HEK293 (cell line): ENCODE data around the gene DNAJC22.

Source experiments
- CTCF ChIA-PET: fragments of 350-600 bp; formaldehyde crosslinking; extraction: SDS; loops from one replicate; lab custom pipeline; 2021; ENCODE audit warnings: antibody characterized with exemption; lab: Yijun Ruan, JAX
- POLR2A ChIA-PET: fragments of 300-600 bp; formaldehyde crosslinking; extraction: SDS; loops from one replicate; lab custom pipeline; 2020; ENCODE audit warnings: antibody characterized with exemption, inconsistent platforms; lab: Yijun Ruan, JAX
- H3K27ac ChIP-seq: fragments of 200-500 bp; sonication (Bioruptor generic); 2 replicates; pipeline ENCODE4 v1.5.1; 2014; ENCODE audit warnings: low read depth, low read length, control low read depth, inconsistent platforms; ENCODE audit errors: extremely low read depth
- H3K36me3 ChIP-seq, 2 experiments: fragments of 200-500 bp in 1 of 2; sonication (Bioruptor generic) in 1 of 2; 1 replicate in 1 of 2; 2 replicates in 1 of 2; pipeline ENCODE4 v1.5.1; 2014 to 2017; ENCODE audit warnings: inconsistent platforms in 2 of 2, low read length in 2 of 2; ENCODE audit not compliant: control insufficient read depth in 2 of 2, insufficient read depth in 1 of 2
- H3K4me1 ChIP-seq: fragments of 200-500 bp; sonication (Bioruptor generic); 2 replicates; pipeline ENCODE4 v1.5.1; 2014; ENCODE audit warnings: mild to moderate bottlenecking, low read length, inconsistent platforms; ENCODE audit not compliant: control insufficient read depth, insufficient read depth
- H3K4me3 ChIP-seq: 2 replicates; pipeline ENCODE4 v1.5.1; 2011; ENCODE audit warnings: low read depth, mild to moderate bottlenecking, control low read depth, low read length, moderate library complexity
- H3K9me3 ChIP-seq: fragments of 200-500 bp; sonication (Bioruptor generic); 2 replicates; pipeline ENCODE4 v1.5.1; 2014; ENCODE audit warnings: low read depth, low read length, inconsistent platforms; ENCODE audit not compliant: control insufficient read depth, insufficient read depth
- PRDM1 ChIP-seq: fragments of 450-650 bp; formaldehyde crosslinking; IDR thresholded peaks from 2 replicates; pipeline ENCODE4; 2016; ENCODE audit warnings: missing biosample characterization, missing genetic modification characterization
- ZBTB17 ChIP-seq: fragments of 450-650 bp; formaldehyde crosslinking; IDR thresholded peaks from 2 replicates; pipeline ENCODE4 v1.5.1; 2016; ENCODE audit warnings: missing biosample characterization, missing genetic modification characterization
- ZIC2 ChIP-seq: fragments of 450-650 bp; formaldehyde crosslinking; IDR thresholded peaks from 2 replicates; pipeline ENCODE4 v1.5.1; 2016; ENCODE audit warnings: missing biosample characterization, missing genetic modification characterization
- ZNF335 ChIP-seq: fragments of 450-650 bp; formaldehyde crosslinking; conservative IDR thresholded peaks from 2 replicates; pipeline ENCODE4 v1.5.1; 2016; ENCODE audit warnings: missing biosample characterization, missing genetic modification characterization
- ZNF560 ChIP-seq: fragments of 450-650 bp; formaldehyde crosslinking; IDR thresholded peaks from 2 replicates; pipeline ENCODE4 v1.5.1; 2017; ENCODE audit warnings: missing biosample characterization, missing genetic modification characterization, borderline replicate concordance
- ZNF600 ChIP-seq: fragments of 450-650 bp; formaldehyde crosslinking; IDR thresholded peaks from 2 replicates; pipeline ENCODE4 v1.5.1; 2016; ENCODE audit warnings: missing biosample characterization, missing genetic modification characterization
- ZNF660 ChIP-seq: fragments of 450-650 bp; IDR thresholded peaks from 2 replicates; pipeline ENCODE4 v1.5.1; 2018; ENCODE audit warnings: missing biosample characterization, mild to moderate bottlenecking, missing genetic modification characterization
- ZNF677 ChIP-seq: fragments of 450-650 bp; IDR thresholded peaks from 2 replicates; pipeline ENCODE4 v1.5.0; 2018; ENCODE audit warnings: missing biosample characterization, mild to moderate bottlenecking, missing genetic modification characterization, moderate library complexity
- ZNF843 ChIP-seq: fragments of 450-650 bp; formaldehyde crosslinking; IDR thresholded peaks from 2 replicates; pipeline ENCODE4 v1.5.1; 2016; ENCODE audit warnings: missing biosample characterization, missing genetic modification characterization
- TF ChIP-seq, protein P1 (sequence below): fragments of 450-650 bp; formaldehyde crosslinking; IDR thresholded peaks from 2 replicates; pipeline ENCODE4 v1.5.1; 2016; ENCODE audit warnings: missing biosample characterization, missing genetic modification characterization
- TF ChIP-seq, protein P2 (sequence below): fragments of 450-650 bp; formaldehyde crosslinking; IDR thresholded peaks from 2 replicates; pipeline ENCODE4 v1.5.1; 2016; ENCODE audit warnings: missing biosample characterization, missing genetic modification characterization, low read depth
- TF ChIP-seq, protein P3 (sequence below): fragments of 450-650 bp; formaldehyde crosslinking; IDR thresholded peaks from 2 replicates; pipeline ENCODE4 v1.5.1; 2016; ENCODE audit warnings: missing biosample characterization, missing genetic modification characterization

DNAJC22 gene

DNA sequence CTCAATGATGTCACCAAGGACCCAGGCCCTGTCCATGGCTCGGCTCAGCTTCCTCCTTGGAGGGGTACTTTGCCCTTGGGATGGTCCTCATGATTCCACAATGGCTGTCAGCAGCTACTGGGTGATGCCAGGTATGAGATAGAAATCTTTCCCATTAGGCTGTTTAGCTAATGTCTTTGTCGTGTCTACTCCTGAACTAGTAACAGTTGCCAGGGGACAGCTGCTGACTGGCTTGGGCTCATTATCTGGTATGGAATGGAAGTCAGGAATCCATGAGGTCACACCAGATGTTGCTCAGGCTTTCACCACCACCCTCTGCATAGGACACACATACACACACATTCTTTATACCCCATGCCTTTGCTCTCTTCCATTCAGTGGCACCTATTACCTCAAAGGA lies 42.5 kb upstream of the DNAJC22 start:
- no peaks in the 10 kb centered on the region for H3K36me3 ChIP-seq
- H3K27ac ChIP-seq, result no peak overlapping the region
- CTCF ChIA-PET, result interaction anchor here (0.8 to 4.7 kb wide), 6 partner anchors 9 to 55 kb away, joined by 3 to 34 read pairs (median 4); partner anchors contain the start of gene PRPH
- H3K4me3 ChIP-seq, result no peak overlapping the region
- peak; percentile 29; the same call in 1 of the 2 replicates for TF ChIP-seq PRDM1
- peak; percentile 86 for TF ChIP-seq ZNF600 (tag by site-specific recombination)
- TF ChIP-seq, protein P1, sequence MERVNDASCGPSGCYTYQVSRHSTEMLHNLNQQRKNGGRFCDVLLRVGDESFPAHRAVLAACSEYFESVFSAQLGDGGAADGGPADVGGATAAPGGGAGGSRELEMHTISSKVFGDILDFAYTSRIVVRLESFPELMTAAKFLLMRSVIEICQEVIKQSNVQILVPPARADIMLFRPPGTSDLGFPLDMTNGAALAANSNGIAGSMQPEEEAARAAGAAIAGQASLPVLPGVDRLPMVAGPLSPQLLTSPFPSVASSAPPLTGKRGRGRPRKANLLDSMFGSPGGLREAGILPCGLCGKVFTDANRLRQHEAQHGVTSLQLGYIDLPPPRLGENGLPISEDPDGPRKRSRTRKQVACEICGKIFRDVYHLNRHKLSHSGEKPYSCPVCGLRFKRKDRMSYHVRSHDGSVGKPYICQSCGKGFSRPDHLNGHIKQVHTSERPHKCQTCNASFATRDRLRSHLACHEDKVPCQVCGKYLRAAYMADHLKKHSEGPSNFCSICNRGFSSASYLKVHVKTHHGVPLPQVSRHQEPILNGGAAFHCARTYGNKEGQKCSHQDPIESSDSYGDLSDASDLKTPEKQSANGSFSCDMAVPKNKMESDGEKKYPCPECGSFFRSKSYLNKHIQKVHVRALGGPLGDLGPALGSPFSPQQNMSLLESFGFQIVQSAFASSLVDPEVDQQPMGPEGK (tag by site-specific recombination), result no peak
- no peaks in the 10 kb centered on the region for H3K9me3 ChIP-seq
- H3K4me1 ChIP-seq, result no peaks in the 10 kb centered on the region
- POLR2A ChIA-PET, result interaction anchor here (0.5 to 2.0 kb wide), 3 partner anchors 10 to 19 kb away, joined by 3 to 15 read pairs (median 3); partner anchors contain the start of genes PRPH and TROAP

DNA sequence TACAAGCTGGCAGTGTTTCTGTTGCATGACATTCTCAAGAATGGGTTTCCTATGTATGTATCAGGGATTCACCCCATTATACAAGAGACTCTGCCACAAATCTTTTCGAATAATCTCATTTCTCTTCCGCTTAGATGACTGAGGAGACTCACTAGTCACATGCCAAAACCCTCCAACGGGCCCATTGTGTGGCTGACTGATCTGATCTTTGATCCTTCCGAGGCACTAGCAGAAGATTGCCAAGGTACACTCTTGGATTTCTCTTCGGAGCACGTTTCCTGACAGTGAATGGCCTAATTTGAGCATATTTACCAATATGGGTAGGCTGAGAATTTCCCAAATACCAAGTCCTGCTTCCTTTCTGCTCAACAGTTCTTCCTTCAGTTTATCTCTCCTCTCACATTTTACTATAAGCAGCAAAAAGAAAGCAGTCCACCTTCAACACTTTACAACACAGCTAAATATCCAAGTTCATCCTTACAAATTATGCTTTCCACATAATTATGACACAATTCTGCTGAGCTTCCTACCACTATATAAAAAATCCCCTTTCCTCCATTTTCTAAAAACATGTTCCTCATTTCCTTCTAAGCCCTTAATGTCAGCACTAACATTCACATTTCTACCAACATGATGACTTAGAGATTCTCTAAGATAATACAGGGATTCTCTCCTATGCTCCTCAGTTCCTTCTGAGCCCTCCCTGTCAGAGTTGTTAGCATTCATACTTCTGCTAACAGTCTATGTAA lies 40.8 kb upstream of the DNAJC22 start:
- Histone ChIP-seq H3K27ac (no peak overlapping the region), H3K4me3 (no peak overlapping the region), H3K9me3 (no peaks in the 10 kb centered on the region), H3K4me1 (no peaks in the 10 kb centered on the region), H3K36me3 (no peaks in the 10 kb centered on the region)
- TF ChIP-seq ZIC2 (tag by site-specific recombination) (no peak), ZNF660 (tag by site-specific recombination) (no peak), ZNF335 (no peak), ZNF677 (tag by site-specific recombination) (no peak)
- TF ChIP-seq, protein P2, sequence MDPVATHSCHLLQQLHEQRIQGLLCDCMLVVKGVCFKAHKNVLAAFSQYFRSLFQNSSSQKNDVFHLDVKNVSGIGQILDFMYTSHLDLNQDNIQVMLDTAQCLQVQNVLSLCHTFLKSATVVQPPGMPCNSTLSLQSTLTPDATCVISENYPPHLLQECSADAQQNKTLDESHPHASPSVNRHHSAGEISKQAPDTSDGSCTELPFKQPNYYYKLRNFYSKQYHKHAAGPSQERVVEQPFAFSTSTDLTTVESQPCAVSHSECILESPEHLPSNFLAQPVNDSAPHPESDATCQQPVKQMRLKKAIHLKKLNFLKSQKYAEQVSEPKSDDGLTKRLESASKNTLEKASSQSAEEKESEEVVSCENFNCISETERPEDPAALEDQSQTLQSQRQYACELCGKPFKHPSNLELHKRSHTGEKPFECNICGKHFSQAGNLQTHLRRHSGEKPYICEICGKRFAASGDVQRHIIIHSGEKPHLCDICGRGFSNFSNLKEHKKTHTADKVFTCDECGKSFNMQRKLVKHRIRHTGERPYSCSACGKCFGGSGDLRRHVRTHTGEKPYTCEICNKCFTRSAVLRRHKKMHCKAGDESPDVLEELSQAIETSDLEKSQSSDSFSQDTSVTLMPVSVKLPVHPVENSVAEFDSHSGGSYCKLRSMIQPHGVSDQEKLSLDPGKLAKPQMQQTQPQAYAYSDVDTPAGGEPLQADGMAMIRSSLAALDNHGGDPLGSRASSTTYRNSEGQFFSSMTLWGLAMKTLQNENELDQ (tag by site-specific recombination), result no peak
- TF ChIP-seq, protein P3, sequence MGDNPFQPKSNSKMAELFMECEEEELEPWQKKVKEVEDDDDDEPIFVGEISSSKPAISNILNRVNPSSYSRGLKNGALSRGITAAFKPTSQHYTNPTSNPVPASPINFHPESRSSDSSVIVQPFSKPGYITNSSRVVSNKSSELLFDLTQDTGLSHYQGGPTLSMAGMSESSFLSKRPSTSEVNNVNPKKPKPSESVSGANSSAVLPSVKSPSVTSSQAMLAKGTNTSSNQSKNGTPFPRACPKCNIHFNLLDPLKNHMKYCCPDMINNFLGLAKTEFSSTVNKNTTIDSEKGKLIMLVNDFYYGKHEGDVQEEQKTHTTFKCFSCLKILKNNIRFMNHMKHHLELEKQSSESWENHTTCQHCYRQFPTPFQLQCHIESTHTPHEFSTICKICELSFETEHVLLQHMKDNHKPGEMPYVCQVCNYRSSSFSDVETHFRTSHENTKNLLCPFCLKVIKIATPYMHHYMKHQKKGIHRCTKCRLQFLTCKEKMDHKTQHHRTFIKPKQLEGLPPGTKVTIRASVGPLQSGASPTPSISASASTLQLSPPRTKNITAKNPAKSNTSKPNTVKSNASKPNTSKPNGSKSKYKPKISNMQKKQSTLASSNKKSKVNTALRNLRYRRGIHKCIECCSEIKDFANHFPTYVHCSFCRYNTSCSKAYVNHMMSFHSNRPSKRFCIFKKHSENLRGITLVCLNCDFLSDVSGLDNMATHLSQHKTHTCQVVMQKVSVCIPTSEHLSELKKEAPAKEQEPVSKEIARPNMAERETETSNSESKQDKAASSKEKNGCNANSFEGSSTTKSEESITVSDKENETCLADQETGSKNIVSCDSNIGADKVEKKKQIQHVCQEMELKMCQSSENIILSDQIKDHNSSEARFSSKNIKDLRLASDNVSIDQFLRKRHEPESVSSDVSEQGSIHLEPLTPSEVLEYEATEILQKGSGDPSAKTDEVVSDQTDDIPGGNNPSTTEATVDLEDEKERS (tag by site-specific recombination), result no peak
- POLR2A ChIA-PET, result interaction anchor here (0.7 to 1.3 kb wide), 2 partner anchors 9 to 12 kb away, joined by 3 to 6 read pairs; no protein-coding TSS in a partner anchor
- CTCF ChIA-PET, result interaction anchor here (0.6 to 4.7 kb wide), 2 partner anchors 11 to 40 kb away, joined by 5 to 34 read pairs; partner anchors contain the start of gene PRPH

DNA sequence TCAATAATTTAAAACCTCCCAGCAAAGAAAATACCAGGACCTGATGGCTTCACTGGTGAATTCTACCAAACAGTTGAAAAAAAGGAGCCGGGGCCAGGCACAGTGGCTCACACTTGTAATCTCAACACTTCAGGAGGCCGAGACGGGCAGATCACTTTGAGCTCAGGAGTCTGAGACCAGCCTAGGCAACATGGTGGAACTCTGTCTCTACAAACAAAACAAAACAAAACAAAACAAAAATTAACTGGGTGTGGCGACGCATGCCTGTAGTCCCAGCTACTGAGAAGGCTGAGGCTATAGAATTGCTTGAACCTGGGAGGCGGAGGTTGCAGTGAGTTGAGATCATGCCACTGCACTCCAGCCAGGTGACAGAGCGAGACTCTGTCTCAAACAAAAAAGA lies 37.3 kb upstream of the DNAJC22 start:
- no peaks in the 10 kb centered on the region for H3K36me3 ChIP-seq
- CTCF ChIA-PET, result interaction anchor here (0.8 to 2.0 kb wide), 2 partner anchors 12 to 21 kb away, joined by 4 to 8 read pairs; no protein-coding TSS in a partner anchor
- POLR2A ChIA-PET, result interaction anchor here (1.4 kb wide), 1 partner anchor 14 kb away, joined by 5 read pairs; the partner anchor contains the start of gene TROAP
- no peaks in the 10 kb centered on the region for H3K4me1 ChIP-seq
- H3K4me3 ChIP-seq, result no peak overlapping the region
- no peak overlapping the region for H3K27ac ChIP-seq
- H3K9me3 ChIP-seq, result no peaks in the 10 kb centered on the region
- TF ChIP-seq ZNF560 (no peak), ZNF843 (tag by site-specific recombination) (no peak), ZBTB17 (tag by site-specific recombination) (0 out of 2 replicates have a peak, but pooled peaks have one; percentile 16)
- TF ChIP-seq, all 188 proteins: peak for 1
